Duodenal mucosa (tissue), 2 donors: ENCODE results near the gene DNAL1.
"Not testable (repeated sequence)": the region's sequence is repeated elsewhere in the genome, so short reads cannot be mapped to it uniquely, and the experiment has no call there.

ENCODE experiments used
- H3K27ac ChIP-seq: one replicate; pipeline ENCODE4 v1.7.0; 2013; ENCODE audit warnings: low read depth, low read length
- H3K27me3 ChIP-seq, 2 donors: one replicate each; pipeline ENCODE4 v1.7.0; 2013; ENCODE audit warnings: low read length in 2 of 2, control low read depth in 1 of 2; ENCODE audit not compliant: insufficient read depth in 2 of 2, control insufficient read depth in 1 of 2
- H3K36me3 ChIP-seq, 2 donors: one replicate each; pipeline ENCODE4 v1.7.0; 2013; ENCODE audit warnings: low read length in 2 of 2, control low read depth in 1 of 2; ENCODE audit not compliant: insufficient read depth in 2 of 2, control insufficient read depth in 1 of 2
- H3K4me1 ChIP-seq, 2 donors: one replicate each; pipeline ENCODE4 v1.7.0; 2013; ENCODE audit warnings: low read length in 2 of 2, control low read depth in 1 of 2; ENCODE audit not compliant: insufficient read depth in 2 of 2, control insufficient read depth in 1 of 2
- H3K4me3 ChIP-seq, 2 donors: one replicate each; pipeline ENCODE4 v1.7.0; 2013; ENCODE audit warnings: low read length in 2 of 2, low read depth in 1 of 2
- H3K9ac ChIP-seq, 2 donors: one replicate each; pipeline ENCODE4 v1.7.0; 2013; ENCODE audit warnings: low read length in 2 of 2, low read depth in 1 of 2
- H3K9me3 ChIP-seq, 2 donors: one replicate each; pipeline ENCODE4 v1.7.0; 2013; ENCODE audit warnings: low read length in 2 of 2, control low read depth in 1 of 2; ENCODE audit not compliant: control insufficient read depth in 1 of 2

DNAL1 gene

DNA sequence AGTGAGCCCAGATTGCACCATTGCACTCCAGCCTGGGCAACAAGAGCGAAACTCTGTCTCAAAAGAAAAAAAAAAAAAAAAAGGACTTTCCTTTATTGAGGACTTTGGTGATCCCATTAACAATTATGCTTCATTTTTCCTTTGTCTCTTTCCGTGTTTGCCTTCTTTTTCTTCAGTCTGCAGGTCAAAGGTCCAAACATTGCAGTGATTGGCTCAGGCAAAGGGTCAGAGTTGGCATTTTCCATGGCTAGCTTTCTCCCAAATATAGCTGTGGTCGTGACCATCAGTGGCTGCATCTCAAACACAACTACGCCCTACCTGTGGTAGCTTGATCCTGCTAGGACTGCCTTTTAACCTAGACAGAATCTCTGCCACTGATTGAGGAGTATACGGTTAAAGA lies 7.0 kb upstream of the DNAL1 start:
- Histone ChIP-seq H3K4me1 (peaks cover 4 to 5% of the 10 kb centered on the region in 2 donors), H3K27ac (no peak overlapping the region), H3K27me3 (no peaks in the 10 kb centered on the region), H3K9me3 (no peaks in the 10 kb centered on the region), H3K4me3 (no peak overlapping the region), H3K9ac (no peak overlapping the region), H3K36me3 (no peaks in the 10 kb centered on the region)

DNA sequence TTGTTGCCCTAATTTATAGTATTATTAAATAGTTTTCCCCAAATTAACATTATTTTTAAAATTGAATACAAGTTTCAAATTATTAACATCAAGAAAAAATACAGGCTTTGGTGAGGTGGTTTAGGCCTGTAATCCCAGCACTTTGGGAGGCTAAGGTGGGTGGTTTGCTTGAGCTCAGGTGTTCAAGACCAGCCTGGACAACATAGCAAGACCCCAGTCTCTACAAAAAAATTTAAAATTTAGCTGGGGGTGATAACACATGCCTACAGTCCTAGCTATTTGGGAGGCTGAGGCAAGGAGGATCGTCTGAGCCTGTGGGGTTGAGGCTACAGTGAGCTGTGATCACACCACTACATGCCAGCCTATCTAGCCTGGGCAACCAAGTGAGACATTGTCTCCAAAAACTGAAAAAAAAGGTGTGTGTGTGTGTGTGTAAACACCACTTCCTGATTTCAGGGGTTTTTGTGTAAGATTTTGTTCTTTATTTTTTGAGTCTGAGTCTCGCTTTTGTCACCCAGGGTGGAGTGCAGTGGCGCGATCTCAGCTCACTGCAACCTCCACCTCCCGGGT lies 3.9 kb upstream of the DNAL1 start:
- H3K27me3 ChIP-seq: no peaks in the 10 kb centered on the region
- no peak overlapping the region for H3K4me3 ChIP-seq
- H3K27ac ChIP-seq: no peak overlapping the region
- H3K9ac ChIP-seq: no peak overlapping the region
- peaks cover 8 to 10% of the 10 kb centered on the region in 2 donors for H3K4me1 ChIP-seq
- H3K9me3 ChIP-seq: no peaks in the 10 kb centered on the region
- H3K36me3 ChIP-seq: no peaks in the 10 kb centered on the region

DNA sequence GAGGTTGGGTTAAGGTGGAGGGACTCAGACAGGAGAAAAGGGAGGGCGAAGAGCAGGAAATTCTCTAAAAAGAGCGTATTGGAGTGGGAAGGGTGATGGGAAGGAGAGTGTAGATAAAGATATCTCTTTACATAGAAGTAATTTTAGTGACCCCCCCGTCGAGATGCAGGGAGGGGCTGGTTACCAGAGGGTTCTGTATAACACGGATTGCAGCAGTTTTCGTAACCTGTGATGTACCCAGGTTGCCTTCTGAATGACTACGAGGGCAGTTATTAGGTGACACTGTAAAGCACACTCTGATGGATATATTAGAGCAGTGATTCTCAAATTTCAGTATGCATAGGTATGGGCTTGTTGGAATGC lies 443 bp downstream of the DNAL1 start:
- Histone ChIP-seq H3K27ac (no peak overlapping the region), H3K27me3 (no peaks in the 10 kb centered on the region), H3K4me1 (peaks cover 8 to 10% of the 10 kb centered on the region in 2 donors), H3K9me3 (no peaks in the 10 kb centered on the region), H3K36me3 (no peaks in the 10 kb centered on the region), H3K4me3 (peak overlapping the region; percentile 99), H3K9ac (peak overlapping the region; percentile 80 to 87)

DNA sequence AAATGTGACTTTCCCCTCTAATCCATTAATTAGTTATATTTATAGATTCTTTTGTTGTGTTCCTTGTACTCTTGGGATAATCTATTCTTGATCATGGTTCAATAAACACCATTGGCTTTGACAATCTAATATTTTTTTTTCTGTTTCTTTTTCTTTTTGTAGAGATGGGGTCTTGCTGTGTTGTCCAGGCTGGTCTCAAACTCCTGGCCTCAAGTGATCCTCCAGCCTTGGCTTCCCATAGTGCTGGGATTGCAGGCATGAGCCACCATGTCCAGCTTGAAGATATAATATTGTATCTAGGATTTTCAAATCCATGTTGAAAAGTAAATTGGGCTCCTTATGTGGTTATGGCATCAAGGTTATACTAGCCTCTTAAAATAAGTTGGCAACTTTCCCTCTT lies 6.2 kb downstream of the DNAL1 start:
- Histone ChIP-seq H3K9me3 (no peaks in the 10 kb centered on the region), H3K36me3 (no peaks in the 10 kb centered on the region), H3K9ac (no peak overlapping the region), H3K27ac (no peak overlapping the region), H3K27me3 (no peaks in the 10 kb centered on the region), H3K4me1 (no peaks in the 10 kb centered on the region), H3K4me3 (no peak overlapping the region)

DNA sequence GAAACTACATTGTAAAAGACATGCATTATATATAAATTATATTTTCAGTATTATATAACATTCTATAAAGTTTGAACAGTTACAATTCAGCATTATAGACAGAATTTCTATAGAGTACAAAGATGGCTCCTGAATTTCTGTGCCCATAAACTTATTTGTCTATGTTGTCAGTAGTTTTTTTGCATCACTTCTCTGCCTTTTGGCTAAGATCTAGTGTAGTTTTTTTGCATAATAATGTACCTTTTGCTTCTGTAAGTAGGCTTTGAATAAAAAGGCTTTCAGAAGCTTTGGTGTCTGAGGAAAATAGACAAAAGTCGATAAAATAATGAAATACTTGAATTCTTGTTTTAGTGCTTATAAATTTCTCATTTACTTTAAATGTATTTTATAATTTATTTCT lies 11.1 kb downstream of the DNAL1 start:
- H3K27ac ChIP-seq: no peak overlapping the region
- no peaks in the 10 kb centered on the region for H3K36me3 ChIP-seq
- H3K4me3 ChIP-seq: no peak overlapping the region
- H3K9me3 ChIP-seq: no peaks in the 10 kb centered on the region
- H3K9ac ChIP-seq: no peak overlapping the region
- no peaks in the 10 kb centered on the region for H3K27me3 ChIP-seq
- no peaks in the 10 kb centered on the region for H3K4me1 ChIP-seq

DNA sequence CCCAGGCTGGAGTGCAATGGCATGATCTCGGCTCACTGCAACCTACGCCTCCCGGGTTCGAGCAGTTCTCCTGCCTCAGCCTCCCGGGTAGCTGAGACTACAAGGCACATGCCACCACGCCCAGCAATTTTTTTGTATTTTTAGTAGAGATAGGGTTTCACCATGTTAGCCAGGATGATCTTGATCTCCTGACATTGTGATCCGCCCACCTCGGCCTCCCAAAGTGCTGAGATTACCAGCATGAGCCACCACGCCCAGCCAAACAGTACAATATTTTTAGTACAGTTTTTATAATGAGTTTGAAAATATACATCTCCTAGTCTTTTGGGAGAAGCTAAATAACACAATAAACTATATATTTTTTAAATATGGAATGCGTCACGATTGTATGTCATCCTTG lies 14.4 kb downstream of the DNAL1 start:
- H3K9ac ChIP-seq, H3K27ac ChIP-seq, H3K4me3 ChIP-seq, H3K9me3 ChIP-seq, H3K27me3 ChIP-seq, H3K4me1 ChIP-seq, H3K36me3 ChIP-seq: not testable (repeated sequence)

DNA sequence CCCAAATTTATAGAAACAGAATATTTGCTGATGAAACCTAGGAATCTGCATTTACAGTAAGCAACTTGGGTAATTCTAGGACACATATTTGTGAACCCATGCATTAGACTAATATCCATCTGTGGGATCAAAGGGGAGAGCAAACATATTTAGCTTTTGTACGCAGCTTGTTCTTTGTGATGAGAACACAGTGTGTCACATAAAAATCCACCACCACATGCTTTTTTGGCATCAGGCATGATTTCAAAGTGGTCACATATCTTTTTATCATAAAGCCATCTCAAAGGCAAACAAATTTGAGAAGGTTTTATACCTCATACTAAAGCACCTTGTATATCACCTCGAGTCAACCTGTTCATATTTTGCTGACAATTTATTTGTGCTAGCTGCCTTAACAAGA lies 15.7 kb downstream of the DNAL1 start:
- no peaks in the 10 kb centered on the region for H3K27me3 ChIP-seq
- H3K9me3 ChIP-seq: no peaks in the 10 kb centered on the region
- no peak overlapping the region for H3K9ac ChIP-seq
- H3K27ac ChIP-seq: no peak overlapping the region
- H3K4me3 ChIP-seq: no peak overlapping the region
- no peaks in the 10 kb centered on the region for H3K36me3 ChIP-seq
- no peaks in the 10 kb centered on the region for H3K4me1 ChIP-seq

DNA sequence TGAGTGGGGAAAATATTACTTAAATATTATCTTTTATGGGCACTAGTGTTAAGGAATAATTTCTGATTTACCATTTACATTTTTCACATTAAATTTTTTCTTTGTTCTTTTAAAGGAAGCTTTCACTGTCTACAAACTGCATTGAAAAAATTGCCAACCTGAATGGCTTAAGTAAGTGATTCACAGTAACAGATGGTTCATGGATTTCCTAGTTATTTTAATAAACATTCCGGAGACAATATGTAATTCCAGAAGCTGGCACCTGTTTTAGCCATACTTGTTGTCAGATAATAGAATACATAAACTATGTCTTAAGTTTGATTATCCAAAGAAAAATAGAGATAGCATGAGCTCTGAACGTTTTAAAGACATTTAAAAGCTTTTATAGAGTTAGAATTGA lies 17.1 kb downstream of the DNAL1 start:
- no peaks in the 10 kb centered on the region for H3K36me3 ChIP-seq
- no peaks in the 10 kb centered on the region for H3K27me3 ChIP-seq
- H3K4me1 ChIP-seq: no peaks in the 10 kb centered on the region
- H3K4me3 ChIP-seq: no peak overlapping the region
- H3K9me3 ChIP-seq: no peaks in the 10 kb centered on the region
- H3K9ac ChIP-seq: no peak overlapping the region
- H3K27ac ChIP-seq: no peak overlapping the region

DNA sequence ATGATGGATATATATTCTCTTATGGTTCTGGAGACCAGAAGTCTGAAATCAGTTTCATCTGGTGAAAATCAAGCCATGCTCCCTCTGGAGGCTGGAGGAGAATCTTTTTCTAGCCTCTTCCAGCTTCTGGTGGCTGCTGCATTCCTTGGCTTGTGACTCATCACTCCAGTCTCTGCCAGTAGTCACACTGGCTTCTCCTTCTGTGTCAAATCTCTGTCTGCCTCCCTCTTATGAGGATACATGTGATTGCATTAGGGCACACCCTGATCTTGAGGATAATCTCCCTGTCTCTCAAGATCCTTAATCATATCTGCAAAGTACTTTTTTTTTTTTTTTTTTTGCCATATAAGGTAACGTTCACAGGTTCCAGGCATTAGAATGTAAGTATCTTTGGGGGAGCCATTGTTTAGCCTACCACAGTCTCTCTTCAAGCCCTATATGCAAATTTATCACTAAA lies 17.7 kb downstream of the DNAL1 start:
- no peak overlapping the region for H3K27ac ChIP-seq

DNA sequence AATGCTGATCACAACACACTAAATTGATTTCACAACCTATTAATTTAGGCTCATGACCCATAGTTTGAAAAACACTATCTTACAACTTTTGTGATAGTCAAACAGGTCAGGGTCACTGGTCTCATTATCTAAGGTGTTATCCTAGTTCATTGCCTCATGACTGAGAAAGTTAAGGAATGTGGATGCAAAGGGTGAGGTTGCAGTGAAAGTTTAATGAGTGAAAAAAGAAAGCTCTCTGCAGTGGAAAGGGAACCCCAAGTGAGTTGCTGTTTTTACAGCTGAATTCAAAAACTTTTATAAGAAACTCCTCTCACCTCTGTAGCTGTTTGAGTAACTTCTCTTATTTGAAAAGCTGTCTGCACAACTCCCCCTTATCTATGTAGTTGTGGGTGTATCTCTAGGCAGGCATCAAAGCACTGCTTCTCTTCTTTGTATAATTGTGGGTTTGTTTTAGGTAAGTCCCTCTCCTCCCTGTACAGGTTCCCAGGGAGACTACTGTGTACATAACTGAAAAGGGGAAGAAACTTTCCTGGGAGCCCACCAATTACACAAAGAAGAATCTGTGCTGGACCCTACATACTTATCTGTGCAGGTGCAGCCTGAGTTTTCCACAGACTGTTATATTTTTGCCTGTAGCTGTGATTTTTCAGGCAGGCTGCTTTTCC lies 18.9 kb downstream of the DNAL1 start:
- no peak overlapping the region for H3K9ac ChIP-seq
- no peaks in the 10 kb centered on the region for H3K27me3 ChIP-seq
- H3K9me3 ChIP-seq: no peaks in the 10 kb centered on the region
- no peaks in the 10 kb centered on the region for H3K4me1 ChIP-seq
- H3K27ac ChIP-seq: no peak overlapping the region
- H3K4me3 ChIP-seq: no peak overlapping the region
- no peaks in the 10 kb centered on the region for H3K36me3 ChIP-seq

More for the DNA sequence above, 17.7 kb downstream of the DNAL1 start:
- no peak overlapping the region for H3K9ac ChIP-seq
- no peaks in the 10 kb centered on the region for H3K4me1 ChIP-seq
- H3K4me3 ChIP-seq: no peak overlapping the region
- no peaks in the 10 kb centered on the region for H3K36me3 ChIP-seq
- no peaks in the 10 kb centered on the region for H3K9me3 ChIP-seq
- no peaks in the 10 kb centered on the region for H3K27me3 ChIP-seq
